Mesothelial cell of epicardium (in vitro differentiated cells): ENCODE measurements around the gene GYS1. TPM values are rescaled to one million over a fixed set of nuclear protein-coding genes. Genes with fewer than 3 reads are reported as not detected.

ENCODE experiments used
- DNase-seq, 2 experiments: peaks; one replicate each; pipeline ENCODE4 v3.0.0; 2021; ENCODE audit warnings: low spot score in 2 of 2; ENCODE audit not compliant: unreplicated experiment in 2 of 2
- H3K27ac Mint-ChIP-seq: 2 replicates; pipeline ENCODE4 v1.8.0; 2021; ENCODE audit warnings: mixed read lengths
- H3K27me3 Mint-ChIP-seq: 2 replicates; pipeline ENCODE4 v1.8.0; 2021; ENCODE audit warnings: low read depth, mixed read lengths
- H3K36me3 Mint-ChIP-seq: 2 replicates; pipeline ENCODE4 v1.8.0; 2021; ENCODE audit warnings: mixed read lengths
- H3K4me1 Mint-ChIP-seq: 2 replicates; pipeline ENCODE4 v1.8.0; 2021; ENCODE audit warnings: mixed read lengths
- H3K4me3 Mint-ChIP-seq: 2 replicates; pipeline ENCODE4 v1.8.0; 2021; ENCODE audit warnings: mild to moderate bottlenecking, moderate library complexity, mixed read lengths
- H3K9me3 Mint-ChIP-seq: 2 replicates; pipeline ENCODE4 v1.8.0; 2021; ENCODE audit warnings: mixed read lengths
- CTCF ChIP-seq: fragments of 200-600 bp; sonication (generic); IDR thresholded peaks from one replicate; pipeline ENCODE4 v1.5.0; 2021; ENCODE audit warnings: antibody characterized with exemption; ENCODE audit not compliant: unreplicated experiment
- total RNA-seq: library from RNA; stranded (reverse); gene quantifications from 3 replicates; pipeline ENCODE4 v1.2.1, GENCODE V29; 2021

Gene GYS1
- total RNA-seq, 1 donor from 2014 or later = 58.8 TPM

DNA sequence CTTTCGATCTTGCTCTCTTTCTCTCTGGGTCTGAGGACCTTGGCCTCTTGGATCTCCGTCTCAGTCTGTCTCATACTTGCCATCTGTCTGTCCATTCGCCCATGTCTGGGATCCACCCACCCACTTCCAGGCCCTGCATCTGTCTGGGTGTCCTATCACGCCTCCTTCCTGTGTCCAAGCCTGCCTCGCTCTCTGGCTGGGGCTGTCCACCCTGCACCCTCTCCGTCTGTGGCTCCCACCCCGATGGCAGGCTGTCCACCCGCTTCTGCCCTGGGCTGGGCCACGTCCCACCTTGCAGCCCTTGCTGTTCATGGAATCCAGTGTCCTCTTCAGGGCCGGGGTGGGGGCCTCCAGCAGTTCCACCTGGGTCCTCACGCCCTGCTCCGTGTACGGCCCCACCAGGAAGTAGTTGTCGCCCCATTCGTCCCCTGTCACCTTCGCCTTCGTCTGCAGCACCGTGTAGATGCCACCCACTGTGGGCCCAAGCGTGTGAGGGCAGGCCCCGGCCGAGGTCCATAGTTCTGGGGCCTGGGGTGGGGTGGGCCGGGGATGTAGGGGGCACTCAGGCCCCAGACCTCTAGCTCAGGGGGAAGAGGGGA, 2.0 kb downstream of the GYS1 start:
- Mint-ChIP-seq H3K27ac (no peak overlapping the region), H3K4me3 (peak overlapping the region; percentile 15), H3K36me3 (peaks cover 18% of the 10 kb centered on the region)

GRCh38 chr19:48990400-48990799, 2.7 kb downstream of the GYS1 start:
- H3K27me3 Mint-ChIP-seq = no peaks in the 10 kb centered on the region
- no peak for DNase-seq
- peaks cover 22% of the 10 kb centered on the region for H3K36me3 Mint-ChIP-seq
- H3K27ac Mint-ChIP-seq = no peak overlapping the region
- no peaks in the 10 kb centered on the region for H3K9me3 Mint-ChIP-seq
- H3K4me3 Mint-ChIP-seq = peak overlapping the region; percentile 2
- peaks cover 31% of the 10 kb centered on the region for H3K4me1 Mint-ChIP-seq
- no peak for TF ChIP-seq CTCF

More for the DNA sequence above, 2.0 kb downstream of the GYS1 start:
- Mint-ChIP-seq H3K27me3 (no peaks in the 10 kb centered on the region), H3K4me1 (peaks cover 31% of the 10 kb centered on the region), H3K9me3 (no peaks in the 10 kb centered on the region)
- no peak for TF ChIP-seq CTCF
- DNase-seq = no peak

- Mint-ChIP-seq H3K36me3 (peaks cover 24% of the 10 kb centered on the region), H3K4me1 (peaks cover 25% of the 10 kb centered on the region), H3K27me3 (no peaks in the 10 kb centered on the region), H3K27ac (no peak overlapping the region), H3K4me3 (no peak overlapping the region), H3K9me3 (no peaks in the 10 kb centered on the region)
- TF ChIP-seq CTCF = no peak
- DNase-seq = no peak
Observed at GRCh38 chr19:48989701-48990291, 3.3 kb downstream of the GYS1 start.

DNA sequence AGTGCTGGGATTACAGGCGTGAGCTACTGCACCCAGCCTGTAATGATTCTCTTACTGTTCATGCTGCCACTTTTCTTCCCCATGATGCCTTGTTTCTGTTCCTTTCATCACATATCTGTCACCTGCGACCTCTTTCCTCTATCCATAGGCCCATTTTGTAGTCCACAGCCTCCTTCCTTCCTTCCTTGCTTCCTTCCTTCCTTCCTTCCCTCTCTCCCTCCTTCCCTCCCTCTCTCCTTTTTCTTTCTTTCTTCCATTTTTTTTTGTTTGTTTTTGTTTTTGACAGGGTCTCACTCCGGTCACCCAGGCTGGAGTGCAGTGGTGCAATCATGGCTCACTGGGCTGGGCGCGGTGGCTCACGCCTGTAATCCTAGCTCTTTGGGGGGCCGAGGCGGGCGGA, 4.2 kb downstream of the GYS1 start:
- no peaks in the 10 kb centered on the region for H3K9me3 Mint-ChIP-seq
- H3K27me3 Mint-ChIP-seq = no peaks in the 10 kb centered on the region
- DNase-seq = no peak
- H3K4me3 Mint-ChIP-seq = no peak overlapping the region
- peaks cover 19% of the 10 kb centered on the region for H3K4me1 Mint-ChIP-seq
- peaks cover 24% of the 10 kb centered on the region for H3K36me3 Mint-ChIP-seq
- no peak for TF ChIP-seq CTCF
- no peak overlapping the region for H3K27ac Mint-ChIP-seq

DNA sequence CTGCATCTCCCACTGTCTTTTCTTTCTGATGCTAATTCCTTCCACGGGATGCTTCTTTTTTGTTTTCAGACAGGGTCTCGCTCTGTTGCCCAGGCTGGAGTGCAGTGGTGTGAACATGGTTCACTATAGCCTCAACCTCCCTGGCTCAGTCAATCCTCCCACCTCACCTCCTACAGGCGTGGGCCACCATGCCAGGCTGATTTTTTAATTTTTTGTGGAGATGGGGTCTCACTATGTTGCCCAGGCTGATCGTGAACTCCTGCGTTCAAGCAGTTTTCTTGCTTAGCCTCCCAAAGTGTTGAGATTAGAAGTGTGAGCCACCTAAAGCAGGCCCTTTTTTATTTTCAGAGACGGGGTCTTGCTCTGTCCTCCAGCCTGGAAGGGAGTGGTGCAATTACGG, 4.8 kb downstream of the GYS1 start:
- Mint-ChIP-seq H3K4me3 (no peak overlapping the region), H3K4me1 (peaks cover 16% of the 10 kb centered on the region), H3K9me3 (no peaks in the 10 kb centered on the region), H3K27me3 (no peaks in the 10 kb centered on the region), H3K36me3 (peaks cover 28% of the 10 kb centered on the region), H3K27ac (no peak overlapping the region)
- TF ChIP-seq CTCF = no peak
- DNase-seq = no peak

DNA sequence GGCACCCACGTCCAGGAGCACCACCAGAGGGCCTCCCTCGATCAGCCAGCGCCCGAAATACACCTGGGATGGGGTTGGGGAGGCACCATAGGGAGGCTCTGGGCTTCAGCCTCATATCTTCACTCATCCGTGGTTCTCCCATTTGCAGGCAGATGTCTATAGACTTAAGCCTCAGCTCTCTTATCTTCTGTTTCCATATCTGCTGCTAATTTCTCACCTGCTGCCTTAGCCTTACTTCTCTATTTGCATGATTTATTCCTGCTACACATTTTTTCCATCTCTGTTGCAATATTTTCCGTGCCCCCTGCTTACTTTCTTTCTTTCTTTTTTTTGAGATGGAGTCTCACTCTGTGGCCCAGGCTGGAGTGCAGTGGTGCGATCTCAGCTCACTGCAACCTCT, 5.8 kb downstream of the GYS1 start:
- H3K27ac Mint-ChIP-seq = no peak overlapping the region
- H3K9me3 Mint-ChIP-seq = no peaks in the 10 kb centered on the region
- H3K4me3 Mint-ChIP-seq = no peak overlapping the region
- no peaks in the 10 kb centered on the region for H3K27me3 Mint-ChIP-seq
- DNase-seq = no peak
- H3K36me3 Mint-ChIP-seq = peaks cover 31% of the 10 kb centered on the region
- TF ChIP-seq CTCF = no peak
- peaks cover 14% of the 10 kb centered on the region for H3K4me1 Mint-ChIP-seq
